GM19238 (cell line): ENCODE data around the gene PODNL1.

Experiments used
- DNase-seq: peaks from one replicate; pipeline ENCODE4 v3.0.0; 2011; ENCODE audit warnings: low spot score; ENCODE audit not compliant: insufficient read length

PODNL1 gene

DNA sequence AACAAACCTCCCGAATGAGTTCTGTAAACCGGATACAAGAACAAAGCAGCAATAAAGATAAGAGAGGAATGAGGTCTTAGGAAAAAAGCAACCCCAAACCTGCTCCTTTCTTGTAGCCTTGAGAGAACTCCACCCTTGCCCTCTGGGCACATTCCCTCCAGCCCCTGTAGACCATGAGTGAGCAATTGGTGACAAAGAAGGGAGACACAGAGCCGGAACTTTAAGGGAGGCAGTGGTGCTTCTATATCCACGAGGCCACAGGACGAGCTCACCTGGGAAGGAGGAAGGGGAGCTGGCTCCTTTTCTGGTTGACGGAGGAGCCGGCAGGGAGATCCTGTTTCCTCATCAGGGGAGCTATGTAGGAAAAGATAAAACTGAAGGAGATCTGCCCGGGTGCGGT lies 45.3 kb downstream of the PODNL1 start:
- no peak for DNase-seq

DNA sequence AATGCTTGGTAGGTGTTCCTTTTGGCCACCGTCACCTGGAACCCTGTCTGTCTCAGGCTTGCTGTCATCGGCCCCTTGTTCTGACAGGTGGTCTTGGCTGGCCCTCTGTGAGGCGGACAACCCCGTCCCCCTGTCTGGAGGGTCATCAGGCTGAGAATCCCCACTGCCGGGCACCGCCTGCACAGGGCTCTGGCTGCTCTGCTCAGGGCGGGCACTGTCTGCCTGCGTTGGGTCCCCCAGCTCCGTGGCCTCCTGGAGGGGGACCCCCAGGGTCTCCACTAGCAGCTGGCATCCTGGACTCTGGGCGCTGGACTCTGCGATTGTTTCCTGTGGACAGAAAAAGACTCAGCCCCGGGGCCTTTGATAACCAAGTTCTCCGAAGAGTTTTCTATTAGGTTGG lies 48.1 kb downstream of the PODNL1 start:
- DNase-seq, result no peak

DNA sequence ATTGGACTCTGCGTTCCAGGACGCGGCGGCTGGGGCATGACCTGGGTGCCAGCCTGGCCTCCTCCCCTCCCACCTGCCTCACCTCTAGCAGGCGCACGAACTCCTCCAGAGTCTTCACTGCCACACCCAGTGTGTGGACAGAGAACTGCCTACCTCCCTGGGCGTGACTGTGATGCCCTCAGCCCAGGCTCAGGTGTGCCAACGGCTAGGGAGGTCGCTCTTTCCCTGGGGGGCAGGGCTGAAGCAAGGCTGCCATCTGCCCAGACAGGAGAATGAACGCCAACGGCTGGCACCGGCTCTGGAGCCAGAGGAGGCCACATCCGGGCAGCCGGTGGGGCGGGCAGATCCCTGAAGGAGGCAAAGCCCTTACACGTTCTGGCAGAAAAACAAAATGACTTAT lies 49.9 kb downstream of the PODNL1 start:
- DNase-seq, result no peak

DNA sequence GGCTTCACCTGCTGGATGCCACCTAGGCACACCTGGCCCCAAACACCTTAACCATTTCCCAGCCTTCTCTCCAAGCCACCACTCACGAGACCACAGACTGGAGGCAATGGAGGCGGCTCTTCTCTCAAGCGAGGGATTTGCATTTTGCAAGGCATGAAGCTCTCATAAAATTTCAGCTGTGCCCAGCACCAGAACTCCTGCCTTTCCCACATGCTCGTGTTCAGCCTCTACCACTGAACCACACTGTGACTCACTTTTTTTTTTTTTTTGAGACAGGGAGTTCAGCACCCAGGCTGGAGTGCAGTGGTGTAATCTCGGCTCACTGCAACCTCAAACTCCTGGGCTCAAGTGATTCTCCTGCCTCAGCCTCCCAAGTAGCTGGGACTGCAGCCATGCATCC lies 50.7 kb downstream of the PODNL1 start:
- DNase-seq, result no peak

DNA sequence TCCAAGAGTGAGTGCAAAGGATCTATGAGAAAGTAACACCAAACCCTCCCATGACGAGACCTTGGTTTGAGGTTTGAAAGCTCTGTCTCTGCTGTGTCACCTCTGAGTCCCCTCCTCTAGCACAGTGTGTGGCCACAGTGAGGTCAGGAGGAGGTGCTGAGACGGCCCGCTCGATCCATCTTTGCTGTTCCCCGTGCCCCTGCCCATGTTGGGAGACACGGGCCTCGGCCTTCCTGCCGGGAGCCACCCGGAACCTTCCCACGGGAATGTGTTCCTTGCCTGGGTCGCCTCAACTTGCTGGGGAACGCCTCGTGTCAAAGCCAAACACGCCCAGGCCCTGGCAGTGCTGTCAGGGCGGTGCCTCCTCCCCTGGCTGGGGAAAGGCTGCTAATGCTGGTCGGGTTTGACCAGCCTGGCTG lies 51.2 kb downstream of the PODNL1 start:
- DNase-seq, result no peak

DNA sequence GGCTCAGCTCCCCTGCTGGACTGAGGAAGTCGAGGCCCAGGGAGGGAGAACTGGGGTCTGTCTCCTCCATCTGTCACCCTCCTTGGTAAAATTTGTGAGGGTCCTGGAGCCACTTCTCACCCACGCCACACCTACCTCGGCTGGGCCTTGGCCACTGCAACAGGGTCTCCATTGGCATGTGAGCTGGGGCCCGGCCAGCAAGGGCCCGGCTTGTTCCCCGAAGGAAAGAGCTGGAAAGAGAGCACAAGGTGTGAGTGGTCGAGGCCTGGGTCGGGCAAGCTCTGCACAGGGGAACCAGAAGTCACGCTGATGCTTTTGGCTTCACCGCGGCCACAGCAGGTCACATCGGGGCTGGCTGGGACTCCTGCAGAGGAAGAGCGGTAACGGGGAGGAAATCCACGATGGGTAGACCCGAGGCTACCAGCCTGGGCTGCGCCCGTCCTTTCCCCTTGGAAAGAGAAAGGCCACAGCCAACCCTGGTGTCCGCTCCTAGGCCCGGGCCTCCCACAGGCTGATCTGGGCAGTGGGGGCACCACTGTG lies 52.3 kb downstream of the PODNL1 start:
- no peak for DNase-seq

DNA sequence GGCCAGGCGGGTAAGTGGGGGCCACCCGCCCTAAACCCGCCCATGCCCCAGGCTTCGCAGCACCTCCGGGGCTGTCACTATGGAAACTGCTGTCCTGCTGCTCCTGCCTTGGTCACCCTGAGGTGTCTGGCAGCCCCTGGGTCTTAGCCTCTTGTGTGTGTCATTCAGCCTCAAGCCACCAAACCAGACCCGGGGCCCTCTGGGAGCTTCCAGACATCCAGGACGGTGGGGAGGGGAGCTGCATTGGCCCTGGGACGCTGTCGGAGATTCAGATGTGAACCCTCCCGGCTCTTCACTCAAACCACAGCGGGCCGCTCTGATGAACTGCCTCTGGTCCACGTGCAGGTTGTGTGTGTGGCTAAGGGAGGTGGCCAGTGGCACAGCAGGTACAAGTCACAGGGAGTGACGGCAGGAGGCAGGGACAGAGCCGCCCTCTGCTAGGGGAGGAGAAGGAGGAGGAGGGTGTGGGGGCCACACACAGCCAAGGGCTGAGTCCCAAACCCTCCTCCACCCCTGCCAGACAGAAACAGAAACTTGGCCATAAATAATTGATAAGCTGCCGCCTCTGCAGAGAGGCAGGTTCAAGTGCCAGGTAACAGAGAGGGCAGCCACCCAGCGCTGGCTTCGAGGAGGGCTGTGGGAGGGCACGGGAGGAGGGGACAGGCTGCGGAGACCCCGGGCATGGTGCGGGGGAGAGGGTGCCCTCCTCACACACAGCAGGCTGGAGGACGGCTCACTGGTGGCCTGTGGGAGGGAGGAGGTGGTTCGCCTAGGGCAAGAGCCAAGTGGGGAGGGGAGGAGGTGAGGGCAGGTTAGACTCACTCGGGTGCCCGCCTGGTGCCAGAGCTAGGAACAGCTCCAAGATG lies 53.3 kb downstream of the PODNL1 start:
- no peak for DNase-seq

DNA sequence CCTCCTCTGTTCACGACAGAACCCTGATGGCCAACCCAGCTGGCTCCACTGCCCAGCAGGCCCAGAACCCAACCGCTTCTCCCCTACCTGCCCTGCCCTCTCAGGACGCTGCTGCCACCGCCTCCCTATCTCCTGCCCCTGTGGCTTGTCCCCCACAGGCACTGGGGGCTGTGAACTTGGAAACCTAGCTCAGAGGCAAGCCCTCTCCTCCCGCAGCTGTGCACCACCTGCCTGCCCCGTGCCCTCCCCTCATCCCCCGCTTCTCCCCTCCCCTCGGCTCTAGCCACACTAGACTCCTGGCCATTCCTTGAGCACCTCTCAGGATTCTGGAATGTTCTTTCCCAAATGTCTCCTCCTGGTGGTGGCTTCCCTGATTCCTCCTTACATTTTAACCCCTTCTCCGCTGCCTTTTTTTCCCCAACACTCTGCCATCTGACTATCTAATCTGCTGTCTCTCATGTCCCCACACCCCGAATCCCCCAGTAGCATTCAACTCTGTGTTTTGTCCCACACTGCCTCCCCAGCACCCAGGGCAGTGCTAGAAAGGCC lies 54.6 kb downstream of the PODNL1 start:
- DNase-seq, result no peak

DNA sequence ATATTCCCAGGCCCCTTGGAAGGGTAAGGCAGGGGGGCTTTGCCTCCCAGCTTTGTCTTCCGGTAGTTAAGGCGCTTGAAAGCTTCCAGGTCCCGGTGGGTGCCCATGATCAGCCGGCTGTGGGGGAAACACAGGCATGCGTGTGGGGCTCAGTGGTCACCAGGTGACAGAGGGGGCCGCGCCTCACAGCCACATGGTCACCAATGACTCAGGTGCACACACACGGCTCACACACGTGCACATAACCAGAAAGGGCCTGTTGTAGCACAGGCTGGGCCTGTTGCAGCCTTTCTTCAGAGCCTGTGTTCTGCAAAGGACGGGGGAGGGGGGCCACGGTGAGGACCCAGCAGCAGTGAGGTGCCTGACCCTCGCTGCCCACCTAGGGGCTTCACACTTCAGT lies 55.4 kb downstream of the PODNL1 start:
- DNase-seq, result no peak

DNA sequence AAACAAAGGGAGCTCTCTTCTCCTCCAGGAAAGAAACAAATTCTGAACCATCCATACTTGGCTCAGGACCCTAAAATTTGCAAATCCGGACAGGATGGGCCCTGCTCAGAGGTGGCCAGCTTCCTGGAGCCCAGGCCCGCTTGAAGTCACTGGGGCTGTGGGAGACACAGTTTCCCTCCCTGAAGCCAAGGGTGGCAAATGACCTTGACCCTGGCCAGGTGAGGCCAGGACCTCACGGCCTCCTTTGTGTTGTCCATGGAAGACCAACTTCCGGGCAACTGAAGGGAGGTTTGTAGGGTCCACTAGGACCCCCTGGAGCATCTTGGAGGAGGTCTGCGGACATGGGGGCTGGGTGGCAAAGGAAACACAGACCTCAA lies 55.8 kb downstream of the PODNL1 start:
- DNase-seq, result no peak

DNA sequence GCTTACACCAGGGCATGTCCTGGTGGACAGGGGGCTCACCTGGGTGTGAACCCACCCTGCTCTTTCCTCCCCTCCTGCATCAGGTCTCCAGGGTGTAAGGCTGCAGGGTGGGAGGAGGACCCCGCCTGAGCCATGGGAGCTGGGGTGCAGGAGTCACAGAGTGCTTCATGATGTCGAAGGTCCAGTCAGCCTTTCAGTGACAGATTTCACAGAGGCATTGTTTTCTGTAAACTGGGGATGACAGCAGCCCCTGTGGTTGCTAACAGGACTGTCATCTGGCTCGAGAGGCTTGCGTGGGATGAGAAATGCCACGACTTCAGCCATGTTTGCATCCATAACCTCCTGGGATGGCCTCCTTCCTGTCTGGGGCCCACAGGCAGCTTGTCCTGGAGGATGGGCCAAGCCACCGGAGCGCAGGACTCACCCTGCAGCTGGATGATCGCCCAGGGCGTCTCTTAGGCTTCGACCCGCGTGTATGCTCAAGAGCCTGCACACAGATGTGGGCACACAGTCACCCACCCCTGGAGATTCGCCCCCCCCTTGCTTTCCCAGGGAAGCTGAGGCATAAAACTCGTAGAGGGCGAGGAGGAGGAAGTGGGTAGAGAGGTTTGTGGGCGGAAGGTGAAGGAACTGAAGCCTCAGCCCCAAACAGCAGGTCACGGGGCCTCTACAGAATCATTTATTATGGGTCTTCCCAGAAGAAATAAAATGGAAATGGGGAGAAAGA lies 56.4 kb downstream of the PODNL1 start:
- DNase-seq, result no peak

DNA sequence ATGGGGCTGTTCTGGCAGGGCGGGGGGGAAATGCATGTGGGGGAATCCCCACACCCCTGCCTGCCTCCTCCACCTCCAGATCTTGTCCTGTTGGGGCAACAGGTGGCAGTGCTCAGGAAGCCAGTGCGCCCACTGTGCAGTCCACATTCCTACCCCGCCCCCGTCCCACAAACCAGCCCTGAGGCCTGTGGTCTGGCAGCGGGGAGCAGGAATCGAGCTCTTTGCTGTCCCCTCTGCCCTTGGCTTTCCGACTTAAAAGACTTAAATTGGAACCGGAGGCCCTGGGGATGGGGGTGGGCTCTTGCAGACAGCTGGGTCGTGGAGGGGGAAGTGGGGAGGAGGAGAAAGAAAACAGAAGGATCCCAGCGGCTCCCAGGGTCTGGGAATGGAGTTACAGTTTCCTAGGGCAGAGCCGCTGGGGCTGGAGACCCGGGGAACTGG lies 56.9 kb downstream of the PODNL1 start:
- no peak for DNase-seq
